GM18868 (cell line): Measurements from ENCODE around the gene ZNF423.

Experiments used
- ATAC-seq: cut with Tn5 transposase; IDR thresholded peaks from one replicate; pipeline ENCODE4 v1.9.1; 2021; ENCODE audit warnings: mild to moderate bottlenecking, moderate library complexity; ENCODE audit not compliant: unreplicated experiment

The ZNF423 gene

GRCh38 chr16:49502136-49502881 is 353.6 kb downstream of the ZNF423 start:
- no peak for ATAC-seq

GRCh38 chr16:49499869-49500610 is 355.9 kb downstream of the ZNF423 start:
- ATAC-seq: no peak

GRCh38 chr16:49499414-49499785 is 356.5 kb downstream of the ZNF423 start:
- no peak for ATAC-seq

- ATAC-seq: no peak
These were observed 357.1 kb downstream of the ZNF423 start for GRCh38 chr16:49498666-49499413.

- ATAC-seq: no peak
These were observed 357.6 kb downstream of the ZNF423 start for GRCh38 chr16:49498264-49498663.

- no peak for ATAC-seq
These were observed 358.4 kb downstream of the ZNF423 start for GRCh38 chr16:49497466-49497865.

- no peak for ATAC-seq
These were observed 359.3 kb downstream of the ZNF423 start for GRCh38 chr16:49496656-49497055.

- no peak for ATAC-seq
These were observed 360.1 kb downstream of the ZNF423 start for GRCh38 chr16:49495596-49496355.

- no peak for ATAC-seq
These were observed 360.9 kb downstream of the ZNF423 start for GRCh38 chr16:49494891-49495566.

- ATAC-seq: no peak
These were observed 361.4 kb downstream of the ZNF423 start for GRCh38 chr16:49494474-49494873.

GRCh38 chr16:49493836-49494235 is 362.1 kb downstream of the ZNF423 start:
- ATAC-seq: no peak

GRCh38 chr16:49492896-49493626 is 362.9 kb downstream of the ZNF423 start:
- no peak for ATAC-seq

GRCh38 chr16:49491771-49492761 is 363.8 kb downstream of the ZNF423 start:
- ATAC-seq: peak; percentile 83

- ATAC-seq: no peak
These were observed 364.7 kb downstream of the ZNF423 start for GRCh38 chr16:49491106-49491670.

GRCh38 chr16:49490321-49490705 is 365.6 kb downstream of the ZNF423 start:
- ATAC-seq: no peak

GRCh38 chr16:49489686-49490320 is 366.1 kb downstream of the ZNF423 start:
- no peak for ATAC-seq

- no peak for ATAC-seq
These were observed 367.0 kb downstream of the ZNF423 start for GRCh38 chr16:49488740-49489525.
